H9 (cell line): ENCODE data around the gene RNASE7. TPM values are rescaled to one million over a fixed set of nuclear protein-coding genes. Genes with fewer than 3 reads are reported as not detected.

ENCODE experiments used
- DNase-seq: peaks from one replicate; pipeline ENCODE4 v3.0.0-alpha.2; 2017
- H2AFZ ChIP-seq: one replicate; pipeline ENCODE4 v1.6.1; 2013; ENCODE audit warnings: mild to moderate bottlenecking, low read length, control low read depth, moderate library complexity
- H2AK5ac ChIP-seq: 2 replicates; pipeline ENCODE4 v1.6.1; 2013; ENCODE audit warnings: low read length, control low read depth, mixed read lengths; ENCODE audit not compliant: insufficient read length
- H2BK120ac ChIP-seq: one replicate; pipeline ENCODE4 v1.6.1; 2013; ENCODE audit warnings: low read depth, mild to moderate bottlenecking, low read length, control low read depth, inconsistent platforms; ENCODE audit not compliant: poor library complexity, severe bottlenecking
- H2BK12ac ChIP-seq: 2 replicates; pipeline ENCODE4 v1.6.1; 2013; ENCODE audit warnings: low read length, control low read depth, mixed read lengths, low read depth; ENCODE audit not compliant: insufficient read length
- H2BK15ac ChIP-seq: 2 replicates; pipeline ENCODE4 v1.6.1; 2013; ENCODE audit warnings: low read depth, low read length, control low read depth
- H2BK20ac ChIP-seq: one replicate; pipeline ENCODE4 v1.6.1; 2013; ENCODE audit warnings: low read depth, mild to moderate bottlenecking, low read length, control low read depth, inconsistent platforms; ENCODE audit not compliant: poor library complexity, severe bottlenecking
- H2BK5ac ChIP-seq: 2 replicates; pipeline ENCODE4 v1.6.1; 2013; ENCODE audit warnings: low read length, control low read depth, mixed read lengths; ENCODE audit not compliant: insufficient read length
- H3K14ac ChIP-seq: 2 replicates; pipeline ENCODE4 v1.6.1; 2013; ENCODE audit warnings: low read length, control low read depth; ENCODE audit not compliant: insufficient read depth
- H3K18ac ChIP-seq: 2 replicates; pipeline ENCODE4 v1.6.1; 2013; ENCODE audit warnings: low read depth, mild to moderate bottlenecking, mixed read lengths, low read length, control low read depth; ENCODE audit not compliant: insufficient read length
- H3K23ac ChIP-seq: 2 replicates; pipeline ENCODE4 v1.6.1; 2013; ENCODE audit warnings: low read length, control low read depth, mixed read lengths, low read depth; ENCODE audit not compliant: insufficient read length
- H3K23me2 ChIP-seq: 2 replicates; pipeline ENCODE4 v1.6.1; 2013; ENCODE audit warnings: low read depth, mild to moderate bottlenecking, mixed read lengths, low read length, control low read depth; ENCODE audit not compliant: insufficient read length, poor library complexity, severe bottlenecking
- H3K27ac ChIP-seq: 2 replicates; pipeline ENCODE4 v1.5.1; 2013; ENCODE audit warnings: low read length, control low read depth, mixed read lengths, low read depth; ENCODE audit not compliant: insufficient read length
- H3K27me3 ChIP-seq: 2 replicates; pipeline ENCODE4 v1.6.1; 2013; ENCODE audit warnings: low read length, control low read depth, inconsistent platforms; ENCODE audit not compliant: insufficient read depth
- H3K4ac ChIP-seq: 2 replicates; pipeline ENCODE4 v1.6.1; 2013; ENCODE audit warnings: low read depth, mild to moderate bottlenecking, control low read depth, inconsistent platforms, low read length, moderate library complexity
- H3K4me1 ChIP-seq: 2 replicates; pipeline ENCODE4 v1.6.1; 2013; ENCODE audit warnings: low read length, control low read depth, inconsistent platforms; ENCODE audit not compliant: insufficient read depth
- H3K4me2 ChIP-seq: 2 replicates; pipeline ENCODE4 v1.6.1; 2013; ENCODE audit warnings: low read length, control low read depth, mixed read lengths; ENCODE audit not compliant: insufficient read length, insufficient read depth
- H3K56ac ChIP-seq: 2 replicates; pipeline ENCODE4 v1.6.1; 2013; ENCODE audit warnings: low read depth, mild to moderate bottlenecking, mixed read lengths, low read length, control low read depth; ENCODE audit not compliant: insufficient read length
- H3K79me1 ChIP-seq: 2 replicates; pipeline ENCODE4 v1.6.1; 2013; ENCODE audit warnings: low read depth, mild to moderate bottlenecking, moderate library complexity, low read length, control low read depth, inconsistent platforms; ENCODE audit not compliant: insufficient read depth, poor library complexity, severe bottlenecking
- H3K79me2 ChIP-seq: 2 replicates; pipeline ENCODE4 v1.6.1; 2013; ENCODE audit warnings: low read length, control low read depth, inconsistent platforms; ENCODE audit not compliant: insufficient read depth
- H3K9ac ChIP-seq: 2 replicates; pipeline ENCODE4 v1.6.1; 2013; ENCODE audit warnings: low read length, control low read depth, mixed read lengths; ENCODE audit not compliant: insufficient read length; ENCODE audit errors: extremely low read depth
- H3K9me3 ChIP-seq: one replicate; pipeline ENCODE4 v1.6.1; 2013; ENCODE audit warnings: low read depth, low read length, inconsistent platforms; ENCODE audit not compliant: control insufficient read depth
- H3T11ph ChIP-seq: one replicate; pipeline ENCODE4 v1.6.1; 2013; ENCODE audit warnings: mild to moderate bottlenecking, low read length, control low read depth, inconsistent platforms
- H4K20me1 ChIP-seq: one replicate; pipeline ENCODE4 v1.6.1; 2013; ENCODE audit not compliant: control insufficient read depth, insufficient read length, insufficient read depth
- H4K5ac ChIP-seq: 2 replicates; pipeline ENCODE4 v1.6.1; 2013; ENCODE audit warnings: low read depth, mild to moderate bottlenecking, mixed read lengths, low read length, control low read depth; ENCODE audit not compliant: insufficient read length
- H4K8ac ChIP-seq: replicated peaks from 2 replicates; pipeline ENCODE4 v1.6.1; 2013; ENCODE audit warnings: low read length, control low read depth, mixed read lengths, low read depth; ENCODE audit not compliant: insufficient read length
- H4K91ac ChIP-seq: 2 replicates; pipeline ENCODE4 v1.6.1; 2013; ENCODE audit warnings: low read depth, mild to moderate bottlenecking, moderate library complexity, mixed read lengths, low read length, control low read depth; ENCODE audit not compliant: insufficient read length
- H3K27ac Mint-ChIP-seq, 3 experiments: 2 replicates in 2 of 3; 3 replicates in 1 of 3; pipeline ENCODE4 v1.8.0; 2020 to 2021; ENCODE audit warnings: mixed read lengths in 3 of 3, mild to moderate bottlenecking in 1 of 3, moderate library complexity in 1 of 3
- H3K27me3 Mint-ChIP-seq: 2 replicates; pipeline ENCODE4 v1.8.0; 2021; ENCODE audit warnings: low read depth, mild to moderate bottlenecking, moderate library complexity, mixed read lengths
- H3K36me3 Mint-ChIP-seq, 3 experiments: 2 replicates in 2 of 3; 3 replicates in 1 of 3; pipeline ENCODE4 v1.8.0; 2020 to 2021; ENCODE audit warnings: low read depth in 3 of 3, mixed read lengths in 3 of 3; ENCODE audit not compliant: insufficient read depth in 1 of 3
- H3K4me1 Mint-ChIP-seq, 2 experiments: 2 replicates each; pipeline ENCODE4 v1.8.0; 2020; ENCODE audit warnings: mixed read lengths in 2 of 2
- H3K4me3 Mint-ChIP-seq, 2 experiments: 2 replicates in 1 of 2; 3 replicates in 1 of 2; pipeline ENCODE4 v1.8.0; 2020 to 2021; ENCODE audit warnings: mild to moderate bottlenecking in 2 of 2, mixed read lengths in 2 of 2, moderate library complexity in 1 of 2
- H3K9me3 Mint-ChIP-seq, 2 experiments: 2 replicates in 1 of 2; 3 replicates in 1 of 2; pipeline ENCODE4 v1.8.0; 2020; ENCODE audit warnings: mild to moderate bottlenecking in 2 of 2, mixed read lengths in 2 of 2, moderate library complexity in 1 of 2
- CTCF ChIP-seq: fragments of 200-600 bp; sonication (generic); conservative IDR thresholded peaks from 3 replicates; pipeline ENCODE4 v1.8.0; 2021; ENCODE audit warnings: antibody characterized with exemption, mild to moderate bottlenecking
- WGBS: extraction: QIAGEN DNeasy Blood & Tissue Kit; methylation state at CpG from one replicate; pipeline ENCODE4 v1.1.7; 2013; ENCODE audit warnings: missing lambda C conversion rate, low lambda C conversion rate, mixed read lengths; ENCODE audit not compliant: insufficient read length; ENCODE audit errors: extremely low coverage; 5-methylcytosine and 5-hydroxymethylcytosine counted together
- total RNA-seq: library from RNA; stranded (reverse); gene quantifications from 2 replicates; pipeline ENCODE4 v1.2.1, GENCODE V29; 2021

The RNASE7 gene
- total RNA-seq, 1 experiment from 2014 or later = not detected

GRCh38 chr14:21018781-21019180, 23.4 kb upstream of the RNASE7 start:
- Histone ChIP-seq H3K9me3 (no peaks in the 10 kb centered on the region), H2BK12ac (no peak overlapping the region), H2BK15ac (no peak overlapping the region), H2BK120ac (no peak overlapping the region), H4K5ac (no peak overlapping the region), H3K27ac (no peak overlapping the region), H2BK20ac (no peak overlapping the region), H2AFZ (no peak overlapping the region), H2AK5ac (no peak overlapping the region), H3K56ac (no peak overlapping the region), H3K79me1 (no peaks in the 10 kb centered on the region), H3K27me3 (peaks cover 2% of the 10 kb centered on the region; the same call in 1 of the 2 replicates), H3K79me2 (no peaks in the 10 kb centered on the region), H3T11ph (no peak overlapping the region), H4K91ac (no peak overlapping the region), H4K8ac (no peak overlapping the region), H3K23ac (no peak overlapping the region), H3K4me2 (no peak overlapping the region), H3K23me2 (no peaks in the 10 kb centered on the region), H2BK5ac (no peak overlapping the region), H3K9ac (no peak overlapping the region), H3K18ac (no peak overlapping the region), H4K20me1 (no peaks in the 10 kb centered on the region), H3K4me1 (no peaks in the 10 kb centered on the region; the same call in 1 of the 2 replicates), H3K14ac (no peak overlapping the region), H3K4ac (no peak overlapping the region)
- H3K9me3 Mint-ChIP-seq = no peaks in the 10 kb centered on the region
- peaks cover 6 to 21% (median 8%) of the 10 kb centered on the region in 3 experiments; a peak in 4 of 7 replicates for H3K36me3 Mint-ChIP-seq
- H3K27ac Mint-ChIP-seq = no peak overlapping the region
- peaks cover 26% of the 10 kb centered on the region in 2 experiments for H3K4me1 Mint-ChIP-seq
- no CpG with 5 or more reads among the region's 3 CpGs for WGBS
- peaks cover 25% of the 10 kb centered on the region for H3K27me3 Mint-ChIP-seq
- TF ChIP-seq CTCF = no peak
- no peak overlapping the region for H3K4me3 Mint-ChIP-seq
- no peak for DNase-seq
